HG03097 (cell line): ENCODE data around the gene FARS2.
A peak's percentile ranks its signal among the peaks of the same experiment; 100 is the strongest.
"Not testable (repeated sequence)": the region's sequence is repeated elsewhere in the genome, so short reads cannot be mapped to it uniquely, and the experiment has no call there.

Experiments used
- ATAC-seq: cut with Tn5 transposase; IDR thresholded peaks from one replicate; pipeline ENCODE4 v1.9.1; 2021; ENCODE audit not compliant: unreplicated experiment, low FRiP score

Gene FARS2

DNA sequence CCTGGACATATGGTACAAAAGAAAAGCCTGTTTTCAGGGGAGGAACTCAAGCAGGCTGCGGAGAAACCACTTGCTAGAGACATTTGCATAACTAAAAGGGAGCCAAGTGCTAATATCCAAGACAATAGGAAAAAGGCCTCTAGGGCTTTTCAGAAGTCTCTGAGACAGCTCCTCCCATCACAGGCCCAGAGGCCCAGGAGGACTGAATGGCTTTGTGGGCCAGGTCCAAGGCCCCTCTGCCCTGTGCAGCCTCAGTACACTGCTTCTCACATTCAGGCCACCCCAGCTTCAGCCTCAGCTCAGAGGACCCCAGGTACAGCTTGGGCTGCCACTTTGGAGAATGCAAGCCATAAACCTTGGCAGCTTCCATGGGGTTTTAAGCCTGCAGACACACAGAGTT is 545.1 kb downstream of the FARS2 start:
- ATAC-seq: not testable (repeated sequence)

DNA sequence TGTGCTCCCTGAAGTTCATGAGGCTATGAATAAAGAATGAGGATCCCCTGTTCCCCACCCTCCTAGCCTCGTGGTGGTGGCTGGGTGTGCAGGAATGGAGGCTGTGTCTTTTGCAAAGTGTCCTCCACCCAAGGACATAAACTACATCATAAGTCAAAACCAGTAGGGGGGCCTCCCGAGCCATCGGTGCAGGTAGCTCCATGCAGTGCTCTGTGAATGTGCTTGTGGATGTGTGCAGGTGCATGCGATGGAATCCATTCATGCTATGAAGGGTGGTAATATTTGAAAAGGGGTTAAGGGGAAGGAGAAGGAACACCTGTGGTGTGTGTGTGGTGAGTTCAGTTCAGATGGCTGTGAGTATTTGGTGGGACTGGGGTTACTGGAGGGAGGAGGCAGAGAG is 548.1 kb downstream of the FARS2 start:
- no peak for ATAC-seq

DNA sequence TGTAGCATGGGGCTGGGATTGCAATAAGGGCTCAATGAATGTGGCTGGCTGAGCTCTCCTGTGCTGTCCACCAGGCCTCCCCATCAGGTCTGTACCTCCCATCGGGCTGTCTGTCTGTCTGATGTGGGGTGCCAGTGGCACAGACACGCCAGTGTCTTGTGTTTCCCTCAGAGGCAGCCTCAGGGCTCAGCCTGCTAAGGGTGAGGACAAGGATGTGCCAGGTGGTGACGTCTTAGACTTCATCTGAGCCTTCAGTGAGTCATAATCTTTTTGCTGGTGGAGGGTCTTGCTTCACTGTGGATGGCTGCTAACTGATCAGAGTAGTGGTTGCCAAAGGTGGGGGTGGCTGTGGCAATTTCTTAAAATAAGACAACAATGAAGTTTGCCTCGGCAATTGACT is 550.7 kb downstream of the FARS2 start:
- no peak for ATAC-seq

DNA sequence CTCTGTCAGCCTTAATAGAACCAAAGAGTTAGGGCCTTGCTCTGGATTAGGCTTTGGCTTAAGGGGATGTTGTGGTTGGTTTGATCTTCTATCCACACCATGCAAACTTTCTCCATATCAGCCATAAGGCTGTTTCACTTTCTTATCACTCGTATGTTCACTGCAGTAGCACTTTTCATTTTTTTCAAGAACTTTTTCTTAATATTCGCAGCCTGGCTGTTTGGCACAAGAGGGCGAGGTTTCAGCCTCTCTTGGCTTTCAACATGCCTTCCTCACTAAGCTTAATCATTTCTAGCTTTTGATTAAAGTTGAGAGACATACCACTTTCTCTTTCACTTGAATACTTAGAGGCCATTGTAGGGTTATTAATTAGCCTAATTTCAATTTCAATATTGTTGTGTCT is 552.3 kb downstream of the FARS2 start:
- peak; percentile 91 for ATAC-seq

DNA sequence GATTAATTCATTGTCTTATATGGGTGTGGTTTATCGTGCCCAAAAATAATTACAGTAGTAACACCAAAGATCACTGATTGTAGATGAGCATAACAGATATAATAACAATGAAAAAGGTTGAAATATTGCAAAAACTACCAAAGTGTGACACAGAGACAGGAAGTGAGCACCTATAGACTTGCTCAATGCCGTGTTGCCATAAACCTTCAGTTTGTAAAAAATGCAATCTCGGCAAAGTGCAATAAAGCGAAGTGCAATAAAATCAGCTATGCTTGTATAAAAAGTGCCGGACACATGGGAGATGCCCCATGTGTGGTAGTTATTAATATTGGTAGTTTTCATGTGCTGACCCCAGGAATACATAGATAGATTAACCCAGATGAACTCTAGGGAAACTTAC is 552.8 kb downstream of the FARS2 start:
- ATAC-seq: no peak

- no peak for ATAC-seq
Observed at GRCh38 chr6:5814901-5815300, 553.6 kb downstream of the FARS2 start.

- no peak for ATAC-seq
Observed at GRCh38 chr6:5817869-5818268, 556.6 kb downstream of the FARS2 start.

DNA sequence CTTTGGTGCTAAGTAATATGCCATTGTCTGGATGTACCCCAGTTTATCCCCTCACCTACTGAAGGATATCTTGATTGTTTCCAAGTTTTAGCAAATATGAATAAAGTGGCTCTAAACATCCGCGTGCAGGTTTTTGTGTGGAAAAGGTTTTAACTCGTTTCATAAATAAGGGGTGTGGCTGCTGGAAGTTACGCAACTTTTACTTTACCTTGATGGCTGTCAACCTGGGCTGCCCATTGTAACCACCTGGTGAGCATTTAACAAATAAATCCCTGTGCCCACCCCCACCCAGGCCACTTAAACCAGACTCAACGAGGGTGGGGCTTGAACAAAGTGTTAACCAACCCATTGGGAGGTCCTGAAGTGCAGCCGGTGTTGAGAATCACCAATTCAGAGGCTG is 557.6 kb downstream of the FARS2 start:
- no peak for ATAC-seq
